Smooth muscle cell (in vitro differentiated cells): ENCODE data around the gene DYSF. TPM values are rescaled to one million over a fixed set of nuclear protein-coding genes. Genes with fewer than 3 reads are reported as not detected.

Experiments
- DNase-seq: peaks from one replicate; lab custom pipeline; 2025; ENCODE audit not compliant: unreplicated experiment; lab: John Stamatoyannopoulos, UW
- H2AFZ ChIP-seq: fragments of 200-600 bp; sonication (generic); 2 replicates; pipeline ENCODE4 v1.6.0; 2016; ENCODE audit warnings: antibody characterized with exemption, low read depth, mild to moderate bottlenecking
- H3F3A ChIP-seq: fragments of 200-600 bp; sonication (generic); 2 replicates; pipeline ENCODE4 v1.6.0; 2017; ENCODE audit warnings: antibody characterized with exemption, low read depth
- H3K27ac ChIP-seq: fragments of 200-600 bp; sonication (generic); 2 replicates; pipeline ENCODE4 v1.5.1; 2016; ENCODE audit warnings: low read depth, mild to moderate bottlenecking
- H3K27me3 ChIP-seq: fragments of 200-600 bp; sonication (generic); 2 replicates; pipeline ENCODE4 v1.6.1; 2016; ENCODE audit warnings: low read depth, mild to moderate bottlenecking
- H3K36me3 ChIP-seq: fragments of 200-600 bp; sonication (generic); 2 replicates; pipeline ENCODE4 v1.5.1; 2016; ENCODE audit warnings: low read depth
- H3K4me1 ChIP-seq: fragments of 200-600 bp; sonication (generic); 2 replicates; pipeline ENCODE4 v1.5.1; 2016; ENCODE audit warnings: low read depth
- H3K4me2 ChIP-seq: fragments of 200-600 bp; sonication (generic); 2 replicates; pipeline ENCODE4 v1.6.0; 2016; ENCODE audit warnings: mild to moderate bottlenecking
- H3K4me3 ChIP-seq: fragments of 200-600 bp; sonication (generic); 2 replicates; pipeline ENCODE4 v1.5.1; 2016; ENCODE audit warnings: mild to moderate bottlenecking
- H3K79me2 ChIP-seq: fragments of 200-600 bp; sonication (generic); 2 replicates; pipeline ENCODE4 v1.6.0; 2016; ENCODE audit warnings: low read depth, mild to moderate bottlenecking
- H3K9ac ChIP-seq: fragments of 200-600 bp; sonication (generic); 2 replicates; pipeline ENCODE4 v1.6.0; 2016; ENCODE audit warnings: low read depth
- H3K9me3 ChIP-seq: fragments of 200-600 bp; sonication (generic); replicated peaks from 2 replicates; pipeline ENCODE4 v1.5.1; 2016; ENCODE audit warnings: low read depth
- H4K20me1 ChIP-seq: fragments of 200-600 bp; sonication (generic); 2 replicates; pipeline ENCODE4 v1.6.0; 2016; ENCODE audit warnings: low read depth
- WGBS: methylation state at CpG from one replicate; pipeline ENCODE4 v1.1.7; 2016; ENCODE audit warnings: low lambda C conversion rate; 5-methylcytosine and 5-hydroxymethylcytosine counted together
- polyA plus RNA-seq: library from polyadenylated mRNA; unstranded; fragments of >200 nt; fragmentation: Nextera tagmentation; extraction: Ambion mirVana; gene quantifications from 2 replicates; pipeline ENCODE4 v1.2.1, GENCODE V29; 2016
- total RNA-seq: library from RNA; depleted of rRNA; stranded (reverse); fragments of >200 nt; gene quantifications from 2 replicates; pipeline ENCODE4 v1.2.3, GENCODE V29; 2014
- TF ChIP-seq, protein P1 (sequence below): fragments of 200-600 bp; sonication (generic); IDR thresholded peaks from 2 replicates; pipeline ENCODE4 v1.5.1; 2017; ENCODE audit warnings: borderline replicate concordance, mild to moderate bottlenecking, antibody characterized with exemption; ENCODE audit not compliant: insufficient read depth, poor library complexity, severe bottlenecking

DYSF gene
- total and polyA plus RNA-seq, 2 experiments from 2014 or later, result 0.64 to 1.6 TPM

DNA sequence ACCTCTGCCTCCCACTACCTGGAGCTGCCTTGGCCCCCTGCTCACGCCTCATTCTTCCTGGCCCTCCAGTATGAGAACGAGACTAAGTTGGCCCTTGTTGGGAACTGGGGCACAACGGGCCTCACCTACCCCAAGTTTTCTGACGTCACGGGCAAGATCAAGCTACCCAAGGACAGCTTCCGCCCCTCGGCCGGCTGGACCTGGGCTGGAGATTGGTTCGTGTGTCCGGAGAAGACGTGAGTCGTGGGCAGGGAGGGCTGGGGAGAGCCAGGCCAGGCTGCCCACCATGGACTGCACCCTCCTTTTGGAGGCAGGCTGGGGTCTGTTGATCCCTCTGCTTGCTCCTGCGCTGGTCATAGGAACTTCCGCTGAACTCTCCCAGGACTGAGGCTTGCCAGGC lies 114.7 kb downstream of the DYSF start:
- TF ChIP-seq, protein P1, sequence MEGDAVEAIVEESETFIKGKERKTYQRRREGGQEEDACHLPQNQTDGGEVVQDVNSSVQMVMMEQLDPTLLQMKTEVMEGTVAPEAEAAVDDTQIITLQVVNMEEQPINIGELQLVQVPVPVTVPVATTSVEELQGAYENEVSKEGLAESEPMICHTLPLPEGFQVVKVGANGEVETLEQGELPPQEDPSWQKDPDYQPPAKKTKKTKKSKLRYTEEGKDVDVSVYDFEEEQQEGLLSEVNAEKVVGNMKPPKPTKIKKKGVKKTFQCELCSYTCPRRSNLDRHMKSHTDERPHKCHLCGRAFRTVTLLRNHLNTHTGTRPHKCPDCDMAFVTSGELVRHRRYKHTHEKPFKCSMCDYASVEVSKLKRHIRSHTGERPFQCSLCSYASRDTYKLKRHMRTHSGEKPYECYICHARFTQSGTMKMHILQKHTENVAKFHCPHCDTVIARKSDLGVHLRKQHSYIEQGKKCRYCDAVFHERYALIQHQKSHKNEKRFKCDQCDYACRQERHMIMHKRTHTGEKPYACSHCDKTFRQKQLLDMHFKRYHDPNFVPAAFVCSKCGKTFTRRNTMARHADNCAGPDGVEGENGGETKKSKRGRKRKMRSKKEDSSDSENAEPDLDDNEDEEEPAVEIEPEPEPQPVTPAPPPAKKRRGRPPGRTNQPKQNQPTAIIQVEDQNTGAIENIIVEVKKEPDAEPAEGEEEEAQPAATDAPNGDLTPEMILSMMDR, result no peak
- no peak overlapping the region for H3K9ac ChIP-seq

DNA sequence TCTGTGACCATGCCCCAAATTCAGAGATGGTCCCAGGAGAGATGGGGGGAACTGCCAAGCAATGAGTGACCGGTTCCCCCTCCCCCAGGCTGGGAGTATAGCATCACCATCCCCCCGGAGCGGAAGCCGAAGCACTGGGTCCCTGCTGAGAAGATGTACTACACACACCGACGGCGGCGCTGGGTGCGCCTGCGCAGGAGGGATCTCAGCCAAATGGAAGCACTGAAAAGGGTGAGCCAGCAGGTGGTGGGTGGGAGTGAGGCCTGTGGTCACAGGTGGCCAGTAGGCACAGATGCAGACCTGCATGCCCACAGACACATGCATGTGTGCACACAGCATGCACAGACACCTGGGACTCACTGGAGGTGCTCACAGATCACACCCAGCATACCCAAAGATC lies 117.2 kb downstream of the DYSF start:
- Histone ChIP-seq H4K20me1 (no peaks in the 10 kb centered on the region), H3K9ac (no peak overlapping the region), H3K4me2 (no peak overlapping the region), H3K36me3 (no peaks in the 10 kb centered on the region), H3K4me3 (no peak overlapping the region), H3K27me3 (no peaks in the 10 kb centered on the region), H3K9me3 (no peaks in the 10 kb centered on the region), H3K79me2 (no peaks in the 10 kb centered on the region), H3K4me1 (no peaks in the 10 kb centered on the region), H2AFZ (no peak overlapping the region), H3K27ac (no peak overlapping the region), H3F3A (no peaks in the 10 kb centered on the region)
- DNase-seq, result no peak
- WGBS, result 95% methylated on average over 10 of the region's 10 CpGs
- TF ChIP-seq, protein P1, result no peak

More for the DNA sequence above, 114.7 kb downstream of the DYSF start:
- Histone ChIP-seq H3K27me3 (no peaks in the 10 kb centered on the region), H3K4me1 (no peaks in the 10 kb centered on the region), H2AFZ (no peak overlapping the region), H3K9me3 (no peaks in the 10 kb centered on the region), H3K79me2 (no peaks in the 10 kb centered on the region), H3K36me3 (no peaks in the 10 kb centered on the region), H4K20me1 (no peaks in the 10 kb centered on the region), H3F3A (no peaks in the 10 kb centered on the region), H3K27ac (no peak overlapping the region), H3K4me3 (no peak overlapping the region), H3K4me2 (no peak overlapping the region)
- WGBS, result 95% methylated on average over 14 of the region's 14 CpGs
- no peak for DNase-seq

DNA sequence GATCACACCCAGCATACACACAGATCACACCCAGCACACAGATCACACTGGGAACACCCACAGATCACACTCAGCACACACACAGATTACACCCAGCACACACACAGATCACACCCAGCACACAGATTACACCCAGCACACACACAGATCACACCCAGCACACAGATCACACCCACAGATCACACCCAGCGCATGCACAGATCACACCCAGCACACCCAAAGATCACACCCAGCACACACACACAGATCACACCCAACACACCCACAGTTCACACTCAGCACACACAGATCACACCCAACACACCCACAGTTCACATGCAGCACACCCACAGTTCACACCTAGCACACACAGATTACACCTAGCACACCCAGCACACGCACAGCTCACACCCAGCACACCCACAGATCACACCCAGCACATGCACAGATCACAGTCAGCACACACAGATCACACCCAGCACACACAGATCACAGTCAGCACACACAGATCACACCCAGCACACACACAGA lies 117.6 kb downstream of the DYSF start:
- no peaks in the 10 kb centered on the region for H4K20me1 ChIP-seq
- no peak overlapping the region for H3K9ac ChIP-seq
- no peak for DNase-seq
- no peak overlapping the region for H2AFZ ChIP-seq
- H3F3A ChIP-seq, result no peaks in the 10 kb centered on the region
- no peaks in the 10 kb centered on the region for H3K27me3 ChIP-seq
- TF ChIP-seq, protein P1, result no peak
- no peaks in the 10 kb centered on the region for H3K79me2 ChIP-seq
- no peaks in the 10 kb centered on the region for H3K4me1 ChIP-seq
- no peak overlapping the region for H3K4me2 ChIP-seq
- H3K4me3 ChIP-seq, result no peak overlapping the region
- WGBS, result 96% methylated on average over 2 of the region's 2 CpGs
- no peak overlapping the region for H3K27ac ChIP-seq
- H3K9me3 ChIP-seq, result no peaks in the 10 kb centered on the region
- no peaks in the 10 kb centered on the region for H3K36me3 ChIP-seq

DNA sequence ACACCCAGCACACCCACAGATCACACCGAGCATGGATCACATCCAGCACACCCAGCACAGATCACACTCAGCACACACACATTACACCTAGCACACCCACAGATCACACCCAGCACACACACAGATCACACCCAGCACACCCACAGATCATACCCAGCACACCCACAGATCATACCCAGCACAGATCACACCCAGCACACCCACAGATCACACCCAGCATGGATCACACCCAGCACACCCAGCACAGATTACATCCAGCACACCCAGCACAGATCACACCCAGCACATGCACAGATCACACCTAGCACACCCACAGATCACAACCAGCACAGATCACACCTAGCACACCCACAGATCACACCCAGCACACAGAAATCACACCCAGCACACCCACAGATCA lies 118.6 kb downstream of the DYSF start:
- H3F3A ChIP-seq, result no peaks in the 10 kb centered on the region
- TF ChIP-seq, protein P1, result no peak
- no CpG with 5 or more reads among the region's 1 CpG for WGBS
- no peak overlapping the region for H3K4me2 ChIP-seq
- DNase-seq, result no peak
- no peaks in the 10 kb centered on the region for H3K36me3 ChIP-seq
- no peak overlapping the region for H2AFZ ChIP-seq
- no peaks in the 10 kb centered on the region for H3K27me3 ChIP-seq
- no peak overlapping the region for H3K9ac ChIP-seq
- H4K20me1 ChIP-seq, result no peaks in the 10 kb centered on the region
- no peaks in the 10 kb centered on the region for H3K4me1 ChIP-seq
- H3K9me3 ChIP-seq, result no peaks in the 10 kb centered on the region
- no peak overlapping the region for H3K27ac ChIP-seq
- H3K4me3 ChIP-seq, result no peak overlapping the region
- H3K79me2 ChIP-seq, result no peaks in the 10 kb centered on the region
